Adrenal gland (tissue), 12 donors: ENCODE data around the gene WIZ. TPM values are rescaled to one million over a fixed set of nuclear protein-coding genes. Genes with fewer than 3 reads are reported as not detected.

ENCODE experiments used
- DNase-seq, 7 donors: peaks; one replicate each; pipeline ENCODE4 v3.0.0-alpha.2; 2019 to 2020
- H3K27ac ChIP-seq, 5 donors: fragments of 200-600 bp; sonication (generic) in 4 of 5; 1 replicate in 3 of 5; 2 replicates in 2 of 5; pipeline versions ENCODE4 v1.5.1 to v1.8.0; 2016 to 2020; ENCODE audit warnings: mild to moderate bottlenecking in 1 of 5
- H3K27me3 ChIP-seq: fragments of 200-600 bp; 2 replicates; pipeline ENCODE4 v1.8.0; 2021
- H3K36me3 ChIP-seq, 2 donors: fragments of 200-600 bp; replicated peaks in 1 of 2; 1 replicate in 1 of 2; 2 replicates in 1 of 2; pipeline versions ENCODE4 v1.5.1 to v1.8.0; 2018 to 2022
- H3K4me1 ChIP-seq, 2 donors: fragments of 200-600 bp; replicated peaks in 1 of 2; 1 replicate in 1 of 2; 2 replicates in 1 of 2; pipeline versions ENCODE4 v1.5.1 to v1.8.0; 2018 to 2021
- H3K4me3 ChIP-seq, 4 donors: fragments of 200-600 bp; sonication (generic) in 3 of 4; one replicate each; pipeline ENCODE4 v1.5.1; 2016 to 2018
- H3K9me3 ChIP-seq, 3 donors: fragments of 200-600 bp; sonication (generic) in 1 of 3; replicated peaks in 1 of 3; 1 replicate in 2 of 3; 2 replicates in 1 of 3; pipeline versions ENCODE4 v1.5.1 to v1.8.0; 2016 to 2021
- POLR2A ChIP-seq, 2 donors: fragments of 450-650 bp; IDR thresholded peaks; one replicate each; pipeline ENCODE4 v1.6.1; 2017; ENCODE audit warnings: antibody characterized with exemption in 2 of 2, mild to moderate bottlenecking in 2 of 2, moderate library complexity in 1 of 2
- WGBS, 4 donors: extraction: QIAGEN DNeasy Blood & Tissue Kit in 2 of 4; methylation state at CpG; one replicate each; pipeline versions ENCODE4 v1.1.5 to v1.1.7; 2013 to 2017; 5-methylcytosine and 5-hydroxymethylcytosine counted together
- intact Hi-C, 2 donors: fragments of 100-400 bp; cut with DNase I; formaldehyde crosslinking; loops; one replicate each; pipeline versions ENCODE4 v1.14.1 to v1.15.0; 2022 to 2023
- polyA plus RNA-seq, 3 donors: library from polyadenylated mRNA; stranded (reverse); fragments of 200-250 nt in 2 of 3; fragments of 350-450 nt in 1 of 3; fragmentation: Illumina TruSeq in 1 of 3; extraction: RNeasy Lipid Tissue Mini Kit (QIAGEN cat#74804) in 1 of 3; gene quantifications; one replicate each; pipeline ENCODE4 v1.2.3, GENCODE V29; 2013 to 2014
- total RNA-seq, 9 donors: library from RNA; depleted of rRNA in 4 of 9; stranded (reverse); fragments of >200 nt in 4 of 9; fragments of 120-200 nt in 1 of 9; fragmentation: NEBNext Ultra II Directional in 1 of 9; extraction: Animal tissue kit (Norgen Biotek cat#: 25700) in 1 of 9; gene quantifications; one replicate each; pipeline versions ENCODE4 v1.1.0 to v1.2.4, GENCODE V29; 2013 to 2023
- TF ChIP-seq, protein P1 (sequence below), 6 experiments: fragments of 450-650 bp in 4 of 6; fragments of 200-600 bp in 2 of 6; sonication (generic) in 1 of 6; IDR thresholded peaks; 1 replicate in 5 of 6; 2 replicates in 1 of 6; pipeline versions ENCODE4 v1.5.1 to v1.8.0; 2016 to 2021; ENCODE audit warnings: antibody characterized with exemption in 6 of 6, mild to moderate bottlenecking in 2 of 6, moderate library complexity in 1 of 6
- donor health status: healthy with polysubstance abuse.
- donor health status: Bipolar disorder and iron deficiency.
- donor health status: DM: yes; HTN: yes; CAD: no.
- donor health status: DM: no; HTN: no; CAD: no.
- donor health status: DM: no; HTN: no; CAD: no.
- donor health status: DM: yes; HTN: yes; CAD: no.

Gene WIZ
- total and polyA plus RNA-seq, 12 donors = 5.7 to 49.2 (median 30.6) TPM

- intact Hi-C loops = no loop called here
- Histone ChIP-seq H3K36me3 (peaks cover 0 to 75% of the 10 kb centered on the region in 2 donors), H3K27me3 (no peaks in the 10 kb centered on the region), H3K4me1 (peaks cover 10 to 40% of the 10 kb centered on the region in 2 donors), H3K4me3 (no peak overlapping the region), H3K9me3 (no peaks in the 10 kb centered on the region), H3K27ac (peak overlapping the region in 1 of 5 donors; percentile 31)
- no peak for TF ChIP-seq POLR2A (IDR thresholded peaks at IDR 0.05)
- TF ChIP-seq, protein P1, sequence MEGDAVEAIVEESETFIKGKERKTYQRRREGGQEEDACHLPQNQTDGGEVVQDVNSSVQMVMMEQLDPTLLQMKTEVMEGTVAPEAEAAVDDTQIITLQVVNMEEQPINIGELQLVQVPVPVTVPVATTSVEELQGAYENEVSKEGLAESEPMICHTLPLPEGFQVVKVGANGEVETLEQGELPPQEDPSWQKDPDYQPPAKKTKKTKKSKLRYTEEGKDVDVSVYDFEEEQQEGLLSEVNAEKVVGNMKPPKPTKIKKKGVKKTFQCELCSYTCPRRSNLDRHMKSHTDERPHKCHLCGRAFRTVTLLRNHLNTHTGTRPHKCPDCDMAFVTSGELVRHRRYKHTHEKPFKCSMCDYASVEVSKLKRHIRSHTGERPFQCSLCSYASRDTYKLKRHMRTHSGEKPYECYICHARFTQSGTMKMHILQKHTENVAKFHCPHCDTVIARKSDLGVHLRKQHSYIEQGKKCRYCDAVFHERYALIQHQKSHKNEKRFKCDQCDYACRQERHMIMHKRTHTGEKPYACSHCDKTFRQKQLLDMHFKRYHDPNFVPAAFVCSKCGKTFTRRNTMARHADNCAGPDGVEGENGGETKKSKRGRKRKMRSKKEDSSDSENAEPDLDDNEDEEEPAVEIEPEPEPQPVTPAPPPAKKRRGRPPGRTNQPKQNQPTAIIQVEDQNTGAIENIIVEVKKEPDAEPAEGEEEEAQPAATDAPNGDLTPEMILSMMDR (IDR thresholded peaks at IDR 0.05) = no peak
- peak in 1 of 7 donors; percentile 18 for DNase-seq
- WGBS, 4 donors = 91 to 100% (median 95%) methylated on average over 4 to 17 of the region's 17 CpGs; no CpG with 5 or more reads in 1 of the 4 donors
Measured at GRCh38 chr19:15401397-15401710, 48.4 kb downstream of the WIZ start.

DNA sequence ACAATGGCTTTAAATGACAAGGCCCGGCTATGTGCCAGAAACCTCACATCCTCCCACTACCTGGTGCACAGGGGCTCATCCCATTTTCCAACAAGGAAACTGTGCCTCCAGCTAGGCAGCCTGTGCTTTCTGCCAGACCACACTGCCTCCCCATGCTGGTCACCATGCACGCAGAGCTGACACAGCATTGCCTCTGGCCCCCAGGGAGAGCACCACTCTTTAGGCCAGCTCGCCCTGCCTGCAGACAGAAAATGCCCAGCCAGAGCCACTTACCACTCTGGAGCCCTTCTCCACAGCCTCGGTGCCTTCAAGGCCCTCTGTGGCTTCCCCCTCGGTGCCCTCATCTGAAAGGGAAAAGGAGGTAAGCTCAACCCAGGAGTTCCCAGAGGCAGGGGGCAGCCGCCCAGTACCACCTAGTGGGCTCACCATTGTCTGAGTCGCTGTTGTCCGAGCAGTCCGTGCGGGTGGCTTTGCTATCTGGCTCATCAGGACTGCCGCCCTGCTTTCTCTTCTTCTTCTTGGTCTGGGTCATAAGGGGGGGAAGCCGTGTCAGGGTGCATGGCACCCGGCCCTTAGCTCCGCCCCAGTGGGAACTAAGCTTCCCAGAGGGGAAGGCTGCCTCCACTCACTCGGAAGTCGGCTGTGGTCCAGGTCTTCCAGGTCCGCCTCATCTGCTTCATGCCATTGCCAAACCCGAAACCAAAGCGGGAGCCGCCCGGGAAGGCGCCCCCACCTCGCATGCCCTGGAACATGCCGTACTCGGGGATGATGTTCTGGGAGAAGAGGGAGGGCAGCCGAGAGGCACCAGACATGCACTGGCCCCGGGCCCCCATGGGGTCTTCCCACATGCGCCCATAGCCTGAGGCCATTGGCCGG lies 49.0 kb downstream of the WIZ start:
- H3K27me3 ChIP-seq = no peaks in the 10 kb centered on the region
- H3K4me1 ChIP-seq = peaks cover 9 to 40% of the 10 kb centered on the region in 2 donors
- H3K4me3 ChIP-seq = no peak overlapping the region
- DNase-seq = peak in 1 of 7 donors; percentile 20
- intact Hi-C loops = no loop called here
- TF ChIP-seq, protein P1 (IDR thresholded peaks at IDR 0.05) = no peak
- TF ChIP-seq POLR2A (IDR thresholded peaks at IDR 0.05) = no peak
- WGBS, 4 donors = 81 to 86% (median 84%) methylated on average over 16 to 29 of the region's 29 CpGs
- peaks cover 0 to 78% of the 10 kb centered on the region in 2 donors for H3K36me3 ChIP-seq
- H3K9me3 ChIP-seq = no peaks in the 10 kb centered on the region
- H3K27ac ChIP-seq = peak overlapping the region in 1 of 5 donors; percentile 48

DNA sequence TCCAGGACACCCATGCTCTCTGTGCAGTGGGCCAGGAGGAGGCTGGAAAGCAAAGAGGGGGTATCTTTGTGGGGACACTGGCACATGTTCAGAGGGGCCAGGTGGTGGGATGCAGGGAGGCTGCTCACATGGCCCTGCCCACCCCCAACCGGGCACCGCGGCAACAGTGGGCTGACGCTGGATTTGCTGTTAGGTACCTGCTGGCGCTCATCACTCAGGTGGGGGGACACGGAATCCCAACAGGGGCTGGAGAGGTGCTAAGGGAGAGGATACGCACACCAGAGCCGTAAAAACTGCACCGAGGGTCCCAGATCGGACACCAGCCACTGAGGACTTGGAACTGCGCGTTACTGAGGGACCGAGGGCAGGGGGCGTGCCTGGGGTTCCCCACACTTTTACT lies 50.1 kb downstream of the WIZ start:
- H3K27ac ChIP-seq = peak overlapping the region in 1 of 5 donors; percentile 58
- TF ChIP-seq, protein P1 (IDR thresholded peaks at IDR 0.05) = no peak
- TF ChIP-seq POLR2A (IDR thresholded peaks at IDR 0.05) = no peak
- 90 to 94% (median 93%) methylated on average over 11 to 14 of the region's 14 CpGs for WGBS, 4 donors

DNA sequence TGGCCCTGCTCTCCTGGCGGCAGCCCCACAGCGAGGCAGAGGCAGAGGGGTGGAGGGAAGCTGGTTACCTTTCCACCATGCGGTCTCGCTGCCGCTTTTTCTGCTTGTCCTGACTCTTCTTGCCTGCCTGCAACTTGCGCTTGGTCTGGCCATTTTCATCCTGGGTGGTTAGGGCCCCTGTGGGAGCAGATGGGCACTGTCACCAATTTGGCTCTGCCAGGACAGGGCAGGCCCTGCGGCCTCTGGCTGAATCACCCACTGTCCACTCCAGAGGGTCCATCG lies 50.6 kb downstream of the WIZ start:
- peak overlapping the region in 1 of 5 donors; percentile 58 for H3K27ac ChIP-seq
- WGBS, 4 donors = 74 to 87% (median 80%) methylated on average over 4 to 8 of the region's 8 CpGs
- H3K9me3 ChIP-seq = no peaks in the 10 kb centered on the region
- intact Hi-C loops = no loop called here
- TF ChIP-seq POLR2A (IDR thresholded peaks at IDR 0.05) = no peak
- TF ChIP-seq, protein P1 (IDR thresholded peaks at IDR 0.05) = no peak
- no peaks in the 10 kb centered on the region for H3K27me3 ChIP-seq
- peaks cover 0 to 91% of the 10 kb centered on the region in 2 donors for H3K36me3 ChIP-seq
- no peak overlapping the region for H3K4me3 ChIP-seq
- no peak for DNase-seq
- H3K4me1 ChIP-seq = peaks cover under 1 to 27% of the 10 kb centered on the region in 2 donors

More for the DNA sequence above, 50.1 kb downstream of the WIZ start:
- H3K36me3 ChIP-seq = peaks cover 0 to 86% of the 10 kb centered on the region in 2 donors
- no peaks in the 10 kb centered on the region for H3K9me3 ChIP-seq
- H3K27me3 ChIP-seq = no peaks in the 10 kb centered on the region
- intact Hi-C loops = no loop called here
- peaks cover 5 to 31% of the 10 kb centered on the region in 2 donors for H3K4me1 ChIP-seq
- DNase-seq = peak in 1 of 7 donors; percentile 14
- H3K4me3 ChIP-seq = no peak overlapping the region
